KG1 (cell line): ENCODE measurements around the gene RBBP6.
"Not testable (repeated sequence)": the region's sequence is repeated elsewhere in the genome, so short reads cannot be mapped to it uniquely, and the experiment has no call there.

Experiments used
- DNase-seq: peaks from one replicate; lab custom pipeline; 2025; lab: John Stamatoyannopoulos, UW

RBBP6 gene

GRCh38 chr16:24568392-24568791 is 29.0 kb downstream of the RBBP6 start:
- no peak for DNase-seq

GRCh38 chr16:24571096-24571495 is 31.7 kb downstream of the RBBP6 start:
- no peak for DNase-seq

GRCh38 chr16:24572069-24572468 is 32.7 kb downstream of the RBBP6 start:
- DNase-seq = no peak

GRCh38 chr16:24573141-24573540 is 33.8 kb downstream of the RBBP6 start:
- DNase-seq = no peak

- DNase-seq = not testable (repeated sequence)
These were observed 35.4 kb downstream of the RBBP6 start for GRCh38 chr16:24574515-24575485.

GRCh38 chr16:24575791-24576190 is 36.4 kb downstream of the RBBP6 start:
- not testable (repeated sequence) for DNase-seq

- DNase-seq = no peak
These were observed 37.8 kb downstream of the RBBP6 start for GRCh38 chr16:24577167-24577566.

GRCh38 chr16:24580665-24581064 is 41.3 kb downstream of the RBBP6 start:
- DNase-seq = no peak

- no peak for DNase-seq
These were observed 44.1 kb downstream of the RBBP6 start for GRCh38 chr16:24583494-24583893.

GRCh38 chr16:24589997-24590396 is 50.6 kb downstream of the RBBP6 start:
- no peak for DNase-seq

GRCh38 chr16:24598777-24599437 is 59.5 kb downstream of the RBBP6 start:
- no peak for DNase-seq

- DNase-seq = no peak
These were observed 70.0 kb downstream of the RBBP6 start for GRCh38 chr16:24609417-24609739.

GRCh38 chr16:24609740-24610415 is 70.5 kb downstream of the RBBP6 start:
- DNase-seq = no peak

- DNase-seq = no peak
These were observed 71.0 kb downstream of the RBBP6 start for GRCh38 chr16:24610416-24610755.

GRCh38 chr16:24611310-24611709 is 71.9 kb downstream of the RBBP6 start:
- no peak for DNase-seq

GRCh38 chr16:24612656-24613055 is 73.3 kb downstream of the RBBP6 start:
- no peak for DNase-seq

- DNase-seq = not testable (repeated sequence)
These were observed 73.9 kb downstream of the RBBP6 start for GRCh38 chr16:24613267-24613666.

GRCh38 chr16:24617502-24617901 is 78.1 kb downstream of the RBBP6 start:
- DNase-seq = no peak
